ENCODE data around the gene CEACAM4.

The CEACAM4 gene

DNA sequence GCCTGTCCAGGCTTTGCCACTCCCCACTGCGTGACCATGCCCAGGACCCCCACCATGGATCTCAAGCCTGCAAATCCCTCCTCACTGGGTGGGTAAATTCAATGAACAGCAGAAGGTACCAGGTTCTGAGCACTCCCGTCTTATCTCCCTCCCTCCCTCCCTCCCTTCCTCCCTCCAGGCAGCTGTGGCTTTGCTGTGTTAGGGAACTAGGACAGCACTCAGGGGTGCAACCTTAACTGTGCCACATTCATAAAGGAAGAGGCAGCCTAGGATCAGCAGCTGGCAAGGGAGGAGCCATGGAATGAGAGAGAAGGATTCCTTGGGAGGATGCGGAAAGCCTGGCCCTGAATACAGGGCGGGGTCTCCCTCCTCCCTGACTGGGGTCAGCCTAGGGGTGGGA lies 5.6 kb downstream of the CEACAM4 start:
- no peak for TF ChIP-seq CTCF (IDR thresholded peaks at IDR 0.05; ENCODE audit: low read depth, low read length)
- no peak overlapping the region for H3K4me3 ChIP-seq (ENCODE audit: low read depth, low read length)
- DNase-seq (ENCODE audit: low read depth, low spot score): no peak
- in situ Hi-C loops (cut with HindIII; ENCODE audit: low sequenced_read_pairs): no loop called here

DNA sequence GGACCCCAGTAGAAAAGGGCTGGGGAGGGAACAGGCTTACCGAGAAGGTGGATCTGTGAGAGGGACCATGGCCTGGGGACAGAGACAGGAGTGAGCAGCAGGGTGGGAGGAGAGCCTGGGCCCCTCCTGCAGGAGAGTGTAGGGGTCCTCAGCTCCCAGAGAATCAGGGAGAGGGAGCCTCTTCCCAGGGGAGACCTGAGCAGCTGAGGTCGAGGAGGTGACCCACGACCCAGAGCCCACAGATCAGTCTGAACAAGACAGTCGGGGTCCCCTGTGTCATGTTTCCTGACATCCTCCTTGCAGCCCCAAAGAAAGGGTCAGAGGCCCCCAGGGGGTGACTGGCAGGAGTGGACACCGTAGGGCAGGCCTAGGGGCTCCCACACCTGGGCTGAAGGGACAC lies 6.7 kb downstream of the CEACAM4 start:
- in situ Hi-C loops (cut with HindIII; ENCODE audit: low sequenced_read_pairs): no loop called here
- DNase-seq (ENCODE audit: low read depth, low spot score): no peak
- H3K4me3 ChIP-seq (ENCODE audit: low read depth, low read length): no peak overlapping the region
- TF ChIP-seq CTCF (IDR thresholded peaks at IDR 0.05; ENCODE audit: low read depth, low read length): no peak

- in situ Hi-C loops (cut with HindIII; ENCODE audit: low sequenced_read_pairs): no loop called here
Observed at GRCh38 chr19:41619018-41619556, 7.8 kb downstream of the CEACAM4 start.

GRCh38 chr19:41617941-41618730 lies 8.7 kb downstream of the CEACAM4 start:
- DNase-seq (ENCODE audit: low read depth, low spot score): no peak
- in situ Hi-C loops (cut with HindIII; ENCODE audit: low sequenced_read_pairs): no loop called here
- H3K4me3 ChIP-seq (ENCODE audit: low read depth, low read length): no peak overlapping the region

More at GRCh38 chr19:41619018-41619556, 7.8 kb downstream of the CEACAM4 start:
- no peak overlapping the region for H3K4me3 ChIP-seq (ENCODE audit: low read depth, low read length)
- TF ChIP-seq CTCF (IDR thresholded peaks at IDR 0.05; ENCODE audit: low read depth, low read length): no peak
- DNase-seq (ENCODE audit: low read depth, low spot score): no peak

GRCh38 chr19:41616792-41617621 lies 9.9 kb downstream of the CEACAM4 start:
- no peak overlapping the region for H3K4me3 ChIP-seq (ENCODE audit: low read depth, low read length)
- DNase-seq (ENCODE audit: low read depth, low spot score): no peak
- no peak for TF ChIP-seq CTCF (IDR thresholded peaks at IDR 0.05; ENCODE audit: low read depth, low read length)
- in situ Hi-C loops (cut with HindIII; ENCODE audit: low sequenced_read_pairs): no loop called here

More at GRCh38 chr19:41617941-41618730, 8.7 kb downstream of the CEACAM4 start:
- no peak for TF ChIP-seq CTCF (IDR thresholded peaks at IDR 0.05; ENCODE audit: low read depth, low read length)

GRCh38 chr19:41615207-41615606 lies 11.7 kb downstream of the CEACAM4 start:
- no peak overlapping the region for H3K4me3 ChIP-seq (ENCODE audit: low read depth, low read length)
- no peak for DNase-seq (ENCODE audit: low read depth, low spot score)
- in situ Hi-C loops (cut with HindIII; ENCODE audit: low sequenced_read_pairs): no loop called here
- no peak for TF ChIP-seq CTCF (IDR thresholded peaks at IDR 0.05; ENCODE audit: low read depth, low read length)
